ENCODE results near the gene MYH2. TPM values are rescaled to one million over a fixed set of nuclear protein-coding genes. Genes with fewer than 3 reads are reported as not detected.

Gene MYH2
- total RNA-seq = under 1 TPM in 1 of 3 donors, not detected in 2; 0.16 TPM

- intact Hi-C loops (cut with DNase I; ENCODE audit: low total_unique reads) = no loop called here
- Histone ChIP-seq H3K27me3 (no peaks in the 10 kb centered on the region), H3K27ac (no peak within 1 kb of the TSS), H3K9me3 (no peaks in the 10 kb centered on the region), H3K36me3 (no peaks in the 10 kb centered on the region), H3K4me1 (no peaks in the 10 kb centered on the region), H3K4me3 (no peak within 1 kb of the TSS)
- no peak for DNase-seq (ENCODE audit: low spot score in 2 of 2)
- TF ChIP-seq CTCF (IDR thresholded peaks at IDR 0.05) (no peak), POLR2AphosphoS5 (IDR thresholded peaks at IDR 0.05) (no peak), POLR2A (IDR thresholded peaks at IDR 0.05) (no peak)
Observed at GRCh38 chr17:10549096-10549842, at the start of gene MYH2. MYH2 (minus strand) TSS chr17:10549658; CDS start chr17:10547920, 1,738 bp downstream.

- Histone ChIP-seq H3K4me1 (no peaks in the 10 kb centered on the region), H3K36me3 (no peaks in the 10 kb centered on the region), H3K9me3 (no peaks in the 10 kb centered on the region), H3K27ac (no peak overlapping the region), H3K4me3 (no peak overlapping the region), H3K27me3 (no peaks in the 10 kb centered on the region)
- no peak for TF ChIP-seq POLR2A (IDR thresholded peaks at IDR 0.05)
- no peak for TF ChIP-seq CTCF (IDR thresholded peaks at IDR 0.05)
- TF ChIP-seq POLR2AphosphoS5 (IDR thresholded peaks at IDR 0.05) = no peak
- intact Hi-C loops (cut with DNase I; ENCODE audit: low total_unique reads) = no loop called here
- no peak for DNase-seq (ENCODE audit: low spot score in 2 of 2)
Observed at GRCh38 chr17:10598621-10599020, 49.2 kb upstream of the MYH2 start.

- intact Hi-C loops (cut with DNase I; ENCODE audit: low total_unique reads) = no loop called here
- Histone ChIP-seq H3K9me3 (no peaks in the 10 kb centered on the region), H3K4me1 (no peaks in the 10 kb centered on the region), H3K27ac (no peak overlapping the region), H3K27me3 (no peaks in the 10 kb centered on the region), H3K4me3 (no peak overlapping the region), H3K36me3 (no peaks in the 10 kb centered on the region)
- TF ChIP-seq POLR2AphosphoS5 (IDR thresholded peaks at IDR 0.05) = no peak
- TF ChIP-seq POLR2A (IDR thresholded peaks at IDR 0.05) = no peak
- no peak for TF ChIP-seq CTCF (IDR thresholded peaks at IDR 0.05)
- DNase-seq (ENCODE audit: low spot score in 2 of 2) = no peak
Observed at GRCh38 chr17:10589553-10590145, 40.2 kb upstream of the MYH2 start.

GRCh38 chr17:10585529-10585928, 36.1 kb upstream of the MYH2 start:
- intact Hi-C loops (cut with DNase I; ENCODE audit: low total_unique reads) = no loop called here
- no peaks in the 10 kb centered on the region for H3K9me3 ChIP-seq
- H3K4me1 ChIP-seq = no peaks in the 10 kb centered on the region

GRCh38 chr17:10583834-10584233, 34.4 kb upstream of the MYH2 start:
- H3K36me3 ChIP-seq = no peaks in the 10 kb centered on the region
- H3K4me1 ChIP-seq = no peaks in the 10 kb centered on the region
- no peak overlapping the region for H3K4me3 ChIP-seq
- TF ChIP-seq CTCF (IDR thresholded peaks at IDR 0.05) = no peak
- no peak for TF ChIP-seq POLR2A (IDR thresholded peaks at IDR 0.05)
- no peak for TF ChIP-seq POLR2AphosphoS5 (IDR thresholded peaks at IDR 0.05)
- intact Hi-C loops (cut with DNase I; ENCODE audit: low total_unique reads) = no loop called here
- no peaks in the 10 kb centered on the region for H3K9me3 ChIP-seq
- no peak for DNase-seq (ENCODE audit: low spot score in 2 of 2)
- H3K27ac ChIP-seq = no peak overlapping the region
- no peaks in the 10 kb centered on the region for H3K27me3 ChIP-seq

More at GRCh38 chr17:10585529-10585928, 36.1 kb upstream of the MYH2 start:
- H3K36me3 ChIP-seq = no peaks in the 10 kb centered on the region
- DNase-seq (ENCODE audit: low spot score in 2 of 2) = no peak
- no peaks in the 10 kb centered on the region for H3K27me3 ChIP-seq
- H3K4me3 ChIP-seq = no peak overlapping the region
- TF ChIP-seq POLR2AphosphoS5 (IDR thresholded peaks at IDR 0.05) = no peak
- no peak overlapping the region for H3K27ac ChIP-seq

Data from breast epithelium (tissue), 4 donors.